DOHH2 (cell line): ENCODE data around the gene C2CD5.

ENCODE experiments used
- EZH2phosphoT487 ChIP-seq: fragments of 200-600 bp; sonication (generic); IDR thresholded peaks from 2 replicates; pipeline ENCODE4 v1.6.1; 2017; ENCODE audit warnings: borderline replicate concordance, mild to moderate bottlenecking, antibody characterized with exemption, low read length, moderate library complexity, mixed read lengths
- TF ChIP-seq, protein P1 (sequence below): fragments of 200-600 bp; sonication (generic); IDR thresholded peaks from one replicate; pipeline ENCODE4 v1.5.1; 2014; ENCODE audit warnings: antibody characterized with exemption, mild to moderate bottlenecking, low read depth, low read length; ENCODE audit not compliant: poor library complexity, severe bottlenecking

DNA sequence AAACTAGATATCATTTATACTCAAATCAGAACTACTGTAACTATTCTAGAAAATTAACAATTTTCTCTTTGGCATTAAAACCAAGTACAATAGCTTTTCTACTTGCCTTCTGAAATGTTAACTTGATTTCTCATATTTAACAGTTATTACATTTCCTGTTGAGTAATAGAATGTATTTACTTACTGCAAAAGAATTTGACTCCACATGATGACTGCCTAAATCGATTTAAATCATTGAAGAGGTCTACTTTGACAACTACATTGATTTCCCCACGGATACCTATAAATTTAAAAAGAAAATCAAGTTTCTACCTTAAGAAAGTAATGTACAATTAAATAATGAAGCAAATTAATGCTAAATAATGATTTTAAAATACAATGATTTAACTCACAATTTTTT lies 18.9 kb downstream of the C2CD5 start:
- TF ChIP-seq EZH2phosphoT487: no peak
- TF ChIP-seq, protein P1, sequence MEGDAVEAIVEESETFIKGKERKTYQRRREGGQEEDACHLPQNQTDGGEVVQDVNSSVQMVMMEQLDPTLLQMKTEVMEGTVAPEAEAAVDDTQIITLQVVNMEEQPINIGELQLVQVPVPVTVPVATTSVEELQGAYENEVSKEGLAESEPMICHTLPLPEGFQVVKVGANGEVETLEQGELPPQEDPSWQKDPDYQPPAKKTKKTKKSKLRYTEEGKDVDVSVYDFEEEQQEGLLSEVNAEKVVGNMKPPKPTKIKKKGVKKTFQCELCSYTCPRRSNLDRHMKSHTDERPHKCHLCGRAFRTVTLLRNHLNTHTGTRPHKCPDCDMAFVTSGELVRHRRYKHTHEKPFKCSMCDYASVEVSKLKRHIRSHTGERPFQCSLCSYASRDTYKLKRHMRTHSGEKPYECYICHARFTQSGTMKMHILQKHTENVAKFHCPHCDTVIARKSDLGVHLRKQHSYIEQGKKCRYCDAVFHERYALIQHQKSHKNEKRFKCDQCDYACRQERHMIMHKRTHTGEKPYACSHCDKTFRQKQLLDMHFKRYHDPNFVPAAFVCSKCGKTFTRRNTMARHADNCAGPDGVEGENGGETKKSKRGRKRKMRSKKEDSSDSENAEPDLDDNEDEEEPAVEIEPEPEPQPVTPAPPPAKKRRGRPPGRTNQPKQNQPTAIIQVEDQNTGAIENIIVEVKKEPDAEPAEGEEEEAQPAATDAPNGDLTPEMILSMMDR: no peak
